Fibroblast of villous mesenchyme (primary cell): ENCODE results near the gene NANS. TPM values are rescaled to one million over a fixed set of nuclear protein-coding genes. Genes with fewer than 3 reads are reported as not detected.
"Not testable (repeated sequence)": the region's sequence is repeated elsewhere in the genome, so short reads cannot be mapped to it uniquely, and the experiment has no call there.

Experiments used
- DNase-seq: peaks from one replicate; pipeline ENCODE4 v3.0.0-alpha.2; 2010; ENCODE audit warnings: low read depth
- H3K4me3 ChIP-seq: 2 replicates; pipeline ENCODE4 v1.5.1; 2011; ENCODE audit warnings: low read depth, mild to moderate bottlenecking, low read length
- small RNA-seq: library from RNA; depleted of rRNA; stranded (forward); fragments of <200 nt; gene quantifications from one replicate; pipeline ENCODE3, GENCODE V24; 2012
- total RNA-seq: library from RNA; depleted of rRNA; stranded (reverse); fragments of >200 nt; gene quantifications from 2 replicates; pipeline ENCODE4 v1.2.3, GENCODE V29; 2012
- TF ChIP-seq, protein P1 (sequence below): IDR thresholded peaks from 2 replicates; pipeline ENCODE4 v1.5.1; 2012; ENCODE audit warnings: low read depth, mild to moderate bottlenecking, low read length; ENCODE audit not compliant: insufficient read depth

The NANS gene
- total RNA-seq, 1 donor: 94.1 TPM

DNA sequence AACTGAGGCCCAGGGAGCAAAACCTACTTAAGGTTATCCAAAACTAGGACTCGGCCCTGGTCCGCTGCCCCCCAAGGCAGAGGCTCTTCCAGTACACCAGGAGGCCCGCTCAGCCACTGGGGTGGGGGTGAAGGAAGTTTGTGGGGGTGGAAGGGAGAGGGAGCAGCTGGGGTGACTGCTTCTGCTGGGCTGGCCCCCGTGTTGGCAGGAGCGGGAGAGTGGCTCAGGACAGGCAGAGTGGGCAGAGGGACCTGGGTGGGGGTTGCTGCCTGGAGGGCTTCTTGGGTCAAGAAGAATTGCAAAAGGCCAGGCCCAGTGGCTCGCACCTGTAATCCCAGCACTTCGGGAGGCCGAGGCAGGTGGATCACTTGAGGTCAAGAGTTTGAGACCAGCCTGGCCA lies 70.7 kb downstream of the NANS start:
- no peak for DNase-seq
- no peak overlapping the region for H3K4me3 ChIP-seq
- TF ChIP-seq, protein P1, sequence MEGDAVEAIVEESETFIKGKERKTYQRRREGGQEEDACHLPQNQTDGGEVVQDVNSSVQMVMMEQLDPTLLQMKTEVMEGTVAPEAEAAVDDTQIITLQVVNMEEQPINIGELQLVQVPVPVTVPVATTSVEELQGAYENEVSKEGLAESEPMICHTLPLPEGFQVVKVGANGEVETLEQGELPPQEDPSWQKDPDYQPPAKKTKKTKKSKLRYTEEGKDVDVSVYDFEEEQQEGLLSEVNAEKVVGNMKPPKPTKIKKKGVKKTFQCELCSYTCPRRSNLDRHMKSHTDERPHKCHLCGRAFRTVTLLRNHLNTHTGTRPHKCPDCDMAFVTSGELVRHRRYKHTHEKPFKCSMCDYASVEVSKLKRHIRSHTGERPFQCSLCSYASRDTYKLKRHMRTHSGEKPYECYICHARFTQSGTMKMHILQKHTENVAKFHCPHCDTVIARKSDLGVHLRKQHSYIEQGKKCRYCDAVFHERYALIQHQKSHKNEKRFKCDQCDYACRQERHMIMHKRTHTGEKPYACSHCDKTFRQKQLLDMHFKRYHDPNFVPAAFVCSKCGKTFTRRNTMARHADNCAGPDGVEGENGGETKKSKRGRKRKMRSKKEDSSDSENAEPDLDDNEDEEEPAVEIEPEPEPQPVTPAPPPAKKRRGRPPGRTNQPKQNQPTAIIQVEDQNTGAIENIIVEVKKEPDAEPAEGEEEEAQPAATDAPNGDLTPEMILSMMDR: no peak

DNA sequence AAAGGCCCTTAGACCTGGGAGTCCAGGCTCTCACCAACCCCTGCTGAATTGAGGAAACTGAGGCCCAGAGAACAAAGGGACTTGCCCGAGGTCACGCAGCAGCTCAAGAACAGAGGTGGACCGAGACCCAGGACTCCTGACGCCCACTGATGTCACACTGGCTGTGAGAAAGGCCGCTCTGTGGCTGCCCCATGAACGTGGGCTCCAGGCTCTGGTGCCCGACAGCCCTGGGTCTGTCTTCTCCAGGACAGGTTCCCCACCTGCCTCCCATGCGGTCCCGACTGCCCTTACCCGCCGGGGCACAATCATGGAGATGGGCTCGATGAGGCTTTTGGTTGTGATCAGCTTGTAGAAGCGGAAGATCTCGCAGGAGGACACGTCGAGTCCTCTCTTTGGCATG lies 71.8 kb downstream of the NANS start:
- no peak for DNase-seq
- TF ChIP-seq, protein P1: no peak
- no peak overlapping the region for H3K4me3 ChIP-seq

DNA sequence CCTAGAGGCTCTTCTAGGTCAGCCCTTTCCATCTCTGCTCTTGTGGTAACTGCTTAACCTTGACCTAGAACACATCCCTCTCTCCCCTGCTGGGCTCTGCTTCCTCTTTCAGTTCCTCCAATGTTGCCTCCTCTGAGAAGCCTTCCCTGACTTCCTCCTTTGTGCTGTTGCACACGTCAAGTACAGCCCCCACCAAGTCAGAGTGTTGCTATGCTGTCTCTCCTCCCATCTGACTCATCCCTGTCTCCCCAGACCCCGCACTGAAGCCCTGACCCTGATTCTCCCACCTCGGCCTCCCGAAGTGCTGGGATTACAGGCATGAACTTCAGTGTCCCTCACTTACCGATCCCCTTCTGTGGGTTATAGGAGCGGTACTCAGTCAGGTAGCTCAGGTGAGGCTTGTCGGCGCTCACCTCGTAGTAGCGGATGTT lies 72.9 kb downstream of the NANS start:
- TF ChIP-seq, protein P1: no peak
- DNase-seq: no peak
- H3K4me3 ChIP-seq: no peak overlapping the region

DNA sequence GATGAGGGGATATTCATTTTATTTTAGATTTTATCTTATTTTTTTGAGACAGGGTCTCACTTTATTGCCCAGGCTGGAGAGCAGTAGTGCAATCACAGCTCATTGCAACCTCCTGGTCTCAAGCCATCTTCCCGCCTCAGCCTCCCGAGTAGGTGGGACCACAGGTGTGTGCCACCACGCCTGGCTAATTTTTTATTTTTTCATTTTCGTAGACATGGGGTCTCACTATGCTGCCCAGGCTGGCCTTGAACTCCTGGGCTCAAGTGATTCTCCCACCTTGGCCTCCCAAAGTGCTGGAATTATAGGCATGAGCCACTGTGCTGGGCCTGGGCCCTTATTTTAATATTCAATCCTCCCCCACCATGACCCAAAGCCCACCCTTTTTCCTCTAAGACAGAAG lies 73.5 kb downstream of the NANS start:
- not testable (repeated sequence) for DNase-seq, H3K4me3 ChIP-seq

DNA sequence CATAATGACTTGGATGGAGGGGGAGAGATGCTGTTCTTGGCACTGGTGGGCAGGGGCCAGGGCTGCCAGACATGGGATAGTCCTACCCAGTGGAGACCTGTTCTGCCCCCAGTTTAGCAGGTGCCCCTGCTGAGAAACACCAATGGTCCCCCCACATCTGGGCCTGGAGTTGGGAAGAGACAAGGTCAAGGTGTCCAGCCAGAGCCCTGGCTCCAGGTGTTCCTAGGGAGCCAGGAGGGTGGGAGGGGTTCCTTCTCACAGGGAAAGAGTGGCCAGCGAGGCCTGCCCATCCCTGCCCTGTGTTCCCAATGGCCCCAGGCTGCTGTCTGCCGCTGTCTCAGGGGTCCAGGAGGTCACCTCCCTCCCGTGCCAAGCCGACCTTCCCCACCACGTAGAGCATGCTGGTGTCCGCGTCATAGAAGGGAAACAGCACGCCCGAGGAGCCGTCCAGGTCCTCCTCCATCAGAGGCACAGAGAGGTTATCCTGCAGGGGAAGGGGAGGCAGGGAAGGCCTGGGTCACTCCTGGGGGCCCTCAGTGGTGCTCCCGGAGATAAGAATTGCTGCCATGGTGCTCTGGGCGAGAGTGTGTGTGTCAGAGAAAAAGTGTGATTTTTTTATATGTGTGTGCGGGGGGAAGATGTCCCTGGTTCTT lies 74.2 kb downstream of the NANS start:
- TF ChIP-seq, protein P1: no peak
- H3K4me3 ChIP-seq: no peak overlapping the region
- DNase-seq: no peak

DNA sequence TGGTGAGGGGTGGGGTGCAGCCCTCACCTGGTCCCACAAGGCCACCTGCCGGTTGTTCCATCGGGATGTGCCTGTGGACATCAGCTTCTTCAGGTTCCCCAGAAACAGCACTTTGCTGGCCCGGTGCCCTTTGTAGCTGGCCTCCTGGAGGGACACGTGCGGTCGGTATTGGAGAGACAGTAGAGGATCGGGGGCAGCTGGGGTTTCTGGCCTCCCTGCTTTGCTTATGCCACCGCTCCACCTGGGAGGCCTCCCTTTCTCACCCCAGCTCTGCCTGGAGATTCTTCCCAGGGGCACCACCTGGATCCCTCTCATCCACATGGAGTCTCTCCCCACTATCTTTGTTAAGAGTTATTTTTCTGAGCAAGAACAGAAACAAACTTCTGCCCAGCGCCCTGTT lies 75.6 kb downstream of the NANS start:
- H3K4me3 ChIP-seq: no peak overlapping the region
- no peak for DNase-seq
- TF ChIP-seq, protein P1: no peak

Small RNA genes lying within 50 kb of the gene (small RNA-seq; reads per million reads assigned to genes)
- gene RF00017 (not detected), gene RNU6-918P (not detected)

Other genes starting within 250 kb of the NANS start
- gene FOXE1, start 203.5 kb upstream of the NANS start, total RNA-seq: under 0.01 and 0.64 TPM in 2 replicates
- gene TRMO, start 134.2 kb upstream of the NANS start, total RNA-seq: 14.5 and 15.5 TPM in 2 replicates
- gene HEMGN, start 118.6 kb upstream of the NANS start, total RNA-seq: not detected in 2 replicates
- 9.9 and 10.3 TPM in 2 replicates for gene ANP32B, start 73.4 kb upstream of the NANS start, total RNA-seq
- gene TRIM14, start 62.5 kb downstream of the NANS start, total RNA-seq: 9.3 and 13.4 TPM in 2 replicates
- 0.32 and 2.2 TPM in 2 replicates for gene CORO2A, start 135.9 kb downstream of the NANS start, total RNA-seq
- 56.4 and 78.6 TPM in 2 replicates for gene TBC1D2, start 198.9 kb downstream of the NANS start, total RNA-seq